Measurements from ENCODE around the gene RGS16. TPM values are rescaled to one million over a fixed set of nuclear protein-coding genes. Genes with fewer than 3 reads are reported as not detected.

Gene RGS16
- total and polyA plus RNA-seq, 9 of the 15 experiments (the other 6 are each of a cell fraction or from before 2014, with no cell fraction given), result 0.07 to 0.55 (median 0.36) TPM

GRCh38 chr1:182586380-182586779, 17.8 kb downstream of the RGS16 start (continued):
- TF ChIP-seq THRB (CRISPR knock-in tag; conservative IDR thresholded peaks at IDR 0.05) (no peak), SRSF9 (IDR thresholded peaks at IDR 0.05; ENCODE audit: borderline replicate concordance, low read depth, low read length) (no peak)

DNA sequence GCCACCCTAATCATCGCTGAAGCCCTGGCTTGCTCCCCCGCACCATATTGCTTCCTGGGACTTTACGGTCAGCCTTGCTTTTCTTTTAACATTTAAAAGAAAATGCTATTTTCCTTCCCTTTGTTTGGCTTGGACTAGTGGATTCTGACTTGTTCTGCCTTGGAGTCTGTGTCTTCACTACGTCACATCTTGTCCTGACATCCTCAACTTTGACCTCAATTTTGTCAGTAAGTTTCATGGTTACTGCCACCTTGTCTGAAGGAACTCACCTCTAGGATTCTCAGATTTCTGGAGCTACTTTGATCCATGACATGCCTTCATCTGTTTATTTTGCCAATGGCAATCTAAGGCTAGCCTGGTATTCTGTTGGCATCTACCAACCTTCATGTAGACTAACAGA, 19.4 kb downstream of the RGS16 start:
- no peaks in the 10 kb centered on the region for H3K9me3 ChIP-seq (replicated peaks; ENCODE audit: control insufficient read depth, insufficient read depth, low read depth, low read length)
- 52% methylated on average over 4 of the region's 4 CpGs for WGBS (ENCODE audit: insufficient coverage, low coverage, missing lambda C conversion rate)
- DNase-seq (ENCODE audit: extremely low read depth in 1 of 4, low spot score in 3 of 4) (no peak), FAIRE-seq (no peak), ATAC-seq (no peak)
- POLR2A ChIA-PET, result no interaction called here
- TF ChIP-seq ELF2 (CRISPR knock-in tag; IDR thresholded peaks at IDR 0.05), result peak; percentile 11; the same call in 1 of the 2 replicates
- peak; percentile 27; the same call in 1 of the 2 replicates for TF ChIP-seq TAL1 (IDR thresholded peaks at IDR 0.05)
- TF ChIP-seq ZNF766 (CRISPR knock-in tag; conservative IDR thresholded peaks at IDR 0.05), result 0 out of 2 replicates have a peak, but pooled peaks have one; percentile 31
- no peak for TF ChIP-seq ZNF511 (CRISPR knock-in tag; IDR thresholded peaks at IDR 0.05)
- no peak for TF ChIP-seq MEIS2 (IDR thresholded peaks at IDR 0.05; ENCODE audit: partially characterized antibody)
- TF ChIP-seq NR2C2 (CRISPR knock-in tag; IDR thresholded peaks at IDR 0.05), result no peak
- TF ChIP-seq NR2C2 (tag; IDR thresholded peaks at IDR 0.05), result peak; percentile 58; the same call in 1 of the 2 replicates
- no peak for TF ChIP-seq CEBPG (CRISPR knock-in tag; IDR thresholded peaks at IDR 0.05)
- 0 out of 4 replicates have a peak, but pooled peaks of 1 of the 2 experiments have one; percentile 1 for TF ChIP-seq CEBPG (tag; conservative IDR thresholded peaks at IDR 0.05 in 1 of 2, IDR thresholded peaks at IDR 0.05 in 1 of 2)
- TF ChIP-seq ZNF263 (CRISPR knock-in tag; IDR thresholded peaks at IDR 0.05; ENCODE audit: borderline replicate concordance), result no peak
- no peak for TF ChIP-seq NR2C1 (IDR thresholded peaks at IDR 0.05)
- TF ChIP-seq NR2C1 (tag; IDR thresholded peaks at IDR 0.05), result peak; percentile 66; the same call in 1 of the 2 replicates
- 0 out of 2 replicates have a peak, but pooled peaks have one; percentile 1 for TF ChIP-seq ATF3 (IDR thresholded peaks at IDR 0.05)
- TF ChIP-seq ATF3 (CRISPR knock-in tag; conservative IDR thresholded peaks at IDR 0.05), result no peak
- TF ChIP-seq ZNF274 (IDR thresholded peaks at IDR 0.05; ENCODE audit: borderline replicate concordance, low read depth, low read length), result no peak
- H3K4me3 ChIP-seq, result no peak overlapping the region
- H4K20me1 ChIP-seq (replicated peaks; ENCODE audit: control insufficient read depth, insufficient read depth, low read length), result no peaks in the 10 kb centered on the region
- H3K27ac ChIP-seq (ENCODE audit: extremely low read depth, low read depth, low read length), result no peak overlapping the region
- H3K27me3 ChIP-seq (ENCODE audit: control insufficient read depth in 2 of 2, insufficient read depth in 2 of 2, low read length in 2 of 2), result no peaks in the 10 kb centered on the region
- intact Hi-C loops (cut with micrococcal nuclease) (loop anchor here (10.0 kb wide), 1 partner anchor 280 kb away; no protein-coding TSS in a partner anchor), in situ Hi-C loops (cut with MboI) (loop anchor here (10.0 kb wide), 1 partner anchor 280 kb away; no protein-coding TSS in a partner anchor)
- CTCF ChIA-PET (ENCODE audit: low intra/inter-chr PET ratio), result no interaction called here
- BruUV-seq (replicated peaks), result no TSS peak
- H3K79me2 ChIP-seq (ENCODE audit: control insufficient read depth, insufficient read depth, low read length), result no peaks in the 10 kb centered on the region
- H3K9me1 ChIP-seq (ENCODE audit: control insufficient read depth, insufficient read depth, low read length), result no peaks in the 10 kb centered on the region
- H3K9ac ChIP-seq (ENCODE audit: insufficient read depth in 1 of 2, low read depth in 2 of 2, low read length in 2 of 2), result no peak overlapping the region
- H3K4me1 ChIP-seq (replicated peaks in 1 of 2; ENCODE audit: control insufficient read depth in 2 of 2, insufficient read depth in 2 of 2, low read length in 2 of 2), result peaks cover 0 to 42% of the 10 kb centered on the region in 2 experiments; a peak in 4 of 5 replicates
- peak overlapping the region; percentile 84 for H3K4me2 ChIP-seq (ENCODE audit: insufficient read depth, low read length)
- no peak overlapping the region for H2AFZ ChIP-seq (ENCODE audit: low read depth, low read length)
- peaks cover 21% of the 10 kb centered on the region; the same call in 2 of the 3 replicates for H3K36me3 ChIP-seq (ENCODE audit: control insufficient read depth, insufficient read depth, low read length)

Measured in K562 (cell line).